ENCODE data around the gene NDUFB6. TPM values are rescaled to one million over a fixed set of nuclear protein-coding genes. Genes with fewer than 3 reads are reported as not detected.

Gene NDUFB6
- total and polyA plus RNA-seq, 2 experiments from 2014 or later, result 73.7 to 122 TPM

GRCh38 chr9:32558408-32558934, 14.5 kb downstream of the NDUFB6 start:
- 93% methylated on average over 3 of the region's 3 CpGs for WGBS (ENCODE audit: low lambda C conversion rate, missing lambda C conversion rate)
- no peak overlapping the region for H3K27ac ChIP-seq
- H3K9me2 ChIP-seq (replicated peaks; ENCODE audit: insufficient read depth), result no peaks in the 10 kb centered on the region
- TF ChIP-seq EZH2phosphoT487 (IDR thresholded peaks at IDR 0.05; ENCODE audit: low read depth, severe bottlenecking, unreplicated experiment) (no peak), CTCF (IDR thresholded peaks at IDR 0.05; ENCODE audit: poor library complexity) (no peak), EZH2 (IDR thresholded peaks at IDR 0.05; ENCODE audit: borderline replicate concordance) (no peak)
- H3K79me2 ChIP-seq, result peaks cover 60% of the 10 kb centered on the region
- no peaks in the 10 kb centered on the region for H3K36me3 ChIP-seq (replicated peaks; ENCODE audit: insufficient read depth, low read depth)
- no peaks in the 10 kb centered on the region for H3K9me3 ChIP-seq (ENCODE audit: low read depth)
- no peak overlapping the region for H3K4me3 ChIP-seq
- H3K27me3 ChIP-seq, result no peaks in the 10 kb centered on the region
- H2AFZ ChIP-seq, result no peak overlapping the region
- H3K4me2 ChIP-seq, result no peak overlapping the region
- peaks cover 4% of the 10 kb centered on the region for H3K4me1 ChIP-seq (ENCODE audit: insufficient read depth)
- DNase-seq (ENCODE audit: low spot score), result no peak
- H4K20me1 ChIP-seq (ENCODE audit: insufficient read depth, poor library complexity, severe bottlenecking), result no peaks in the 10 kb centered on the region

- Histone ChIP-seq H3K36me3 (replicated peaks; ENCODE audit: insufficient read depth, low read depth) (no peaks in the 10 kb centered on the region), H3K9me2 (replicated peaks; ENCODE audit: insufficient read depth) (no peaks in the 10 kb centered on the region), H4K20me1 (ENCODE audit: insufficient read depth, poor library complexity, severe bottlenecking) (peaks cover 3% of the 10 kb centered on the region), H3K4me1 (ENCODE audit: insufficient read depth) (peaks cover 10% of the 10 kb centered on the region), H3K27me3 (no peaks in the 10 kb centered on the region), H3K9me3 (ENCODE audit: low read depth) (no peaks in the 10 kb centered on the region), H3K79me2 (peaks cover 48% of the 10 kb centered on the region), H2AFZ (no peak overlapping the region), H3K27ac (no peak overlapping the region), H3K4me2 (no peak overlapping the region), H3K4me3 (no peak overlapping the region)
- no peak for DNase-seq (ENCODE audit: low spot score)
- TF ChIP-seq EZH2phosphoT487 (IDR thresholded peaks at IDR 0.05; ENCODE audit: low read depth, severe bottlenecking, unreplicated experiment), result no peak
- TF ChIP-seq EZH2 (IDR thresholded peaks at IDR 0.05; ENCODE audit: borderline replicate concordance), result no peak
- no peak for TF ChIP-seq CTCF (IDR thresholded peaks at IDR 0.05; ENCODE audit: poor library complexity)
Measured at GRCh38 chr9:32554591-32554990, 18.4 kb downstream of the NDUFB6 start.

- WGBS (ENCODE audit: low lambda C conversion rate, missing lambda C conversion rate), result 77% methylated on average over 2 of the region's 2 CpGs
- Histone ChIP-seq H3K79me2 (peaks cover 49% of the 10 kb centered on the region), H3K4me1 (ENCODE audit: insufficient read depth) (peaks cover 15% of the 10 kb centered on the region), H3K9me2 (replicated peaks; ENCODE audit: insufficient read depth) (no peaks in the 10 kb centered on the region), H4K20me1 (ENCODE audit: insufficient read depth, poor library complexity, severe bottlenecking) (peaks cover 8% of the 10 kb centered on the region), H3K36me3 (replicated peaks; ENCODE audit: insufficient read depth, low read depth) (no peaks in the 10 kb centered on the region), H3K27me3 (no peaks in the 10 kb centered on the region), H3K27ac (peak overlapping the region; percentile 100), H3K4me3 (no peak overlapping the region), H2AFZ (no peak overlapping the region), H3K9me3 (ENCODE audit: low read depth) (no peaks in the 10 kb centered on the region), H3K4me2 (peak overlapping the region; percentile 76)
- no peak for DNase-seq (ENCODE audit: low spot score)
- TF ChIP-seq CTCF (IDR thresholded peaks at IDR 0.05; ENCODE audit: poor library complexity), result no peak
- TF ChIP-seq EZH2 (IDR thresholded peaks at IDR 0.05; ENCODE audit: borderline replicate concordance), result no peak
- TF ChIP-seq EZH2phosphoT487 (IDR thresholded peaks at IDR 0.05; ENCODE audit: low read depth, severe bottlenecking, unreplicated experiment), result no peak
Measured at GRCh38 chr9:32554107-32554506, 18.9 kb downstream of the NDUFB6 start.

Measured in hepatocyte (in vitro differentiated cells).